Measurements from ENCODE around the gene RAD51C. TPM values are rescaled to one million over a fixed set of nuclear protein-coding genes. Genes with fewer than 3 reads are reported as not detected.

RAD51C gene
- total and polyA plus RNA-seq, 10 of the 15 experiments (the other 5 are each of a cell fraction or from before 2014, with no cell fraction given), result 59.6 to 267 (median 106) TPM

DNA sequence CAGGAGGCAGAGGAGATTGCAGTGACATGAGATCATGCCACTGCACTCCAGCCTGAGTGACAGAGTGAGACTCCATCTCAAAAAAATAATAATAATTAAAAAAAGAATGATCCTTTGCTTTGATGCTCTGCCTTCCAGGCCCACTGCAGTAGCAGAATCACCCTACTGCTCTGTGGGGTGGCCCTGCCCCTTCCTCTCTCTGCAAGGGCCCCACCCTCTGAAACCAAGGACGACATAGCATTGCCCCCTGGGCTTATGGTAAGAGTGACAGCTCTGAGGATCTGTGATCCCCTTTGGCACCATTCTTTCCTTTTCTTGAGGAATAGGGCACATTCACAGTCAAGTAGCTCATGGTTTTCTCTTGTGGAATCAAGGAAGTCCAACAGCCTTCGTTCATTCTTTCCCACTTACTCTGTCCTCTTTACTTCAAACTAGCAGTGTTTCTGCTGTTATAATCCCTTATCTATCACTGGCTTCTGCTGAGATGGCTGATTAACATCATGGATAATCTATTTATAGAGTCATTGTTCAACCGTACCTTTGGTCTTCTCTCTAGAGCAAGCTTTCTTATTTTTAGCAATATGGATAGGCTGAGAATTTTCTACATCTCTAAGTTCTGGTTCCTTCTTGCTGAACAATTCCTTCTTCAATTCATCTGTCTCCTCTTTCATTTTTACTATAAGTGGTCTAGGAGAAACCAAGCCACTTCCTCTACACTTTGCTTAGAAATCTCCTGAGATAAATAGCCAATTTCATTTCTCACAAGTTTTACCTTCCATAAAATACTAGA lies 14.1 kb downstream of the RAD51C start:
- ChIA-PET CTCF (interaction anchor here (0.7 to 2.5 kb wide), 6 partner anchors 11 to 298 kb away, joined by 3 to 22 read pairs (median 4); no protein-coding TSS in a partner anchor), SMC1A (ENCODE audit: uncharacterized antibody, unreplicated experiment) (interaction anchor here (0.8 to 2.2 kb wide), 12 partner anchors 14 to 299 kb away, joined by 3 to 19 read pairs (median 4); partner anchors contain the start of gene RAD51C), POLR2A (interaction anchor here (0.5 to 1.8 kb wide), 9 partner anchors 9 to 299 kb away, joined by 3 to 11 read pairs (median 3); no protein-coding TSS in a partner anchor), RAD21 (ENCODE audit: unreplicated experiment) (interaction anchor here (0.8 to 1.9 kb wide), 4 partner anchors 9 to 298 kb away, joined by 3 to 8 read pairs (median 5); no protein-coding TSS in a partner anchor)
- in situ Hi-C loops (cut with MboI), result no loop called here
- Histone ChIP-seq H3K4me2 (ENCODE audit: control insufficient read depth, insufficient read depth) (peak overlapping the region; percentile 56), H3K27ac (ENCODE audit: control insufficient read depth, insufficient read depth) (peak overlapping the region; percentile 69), H3K4me3 (0 out of 2 replicates have a peak overlapping the region, but pooled peaks have one; percentile 19), H3K9ac (ENCODE audit: control insufficient read depth, insufficient read depth, low read length) (no peak overlapping the region; the same call in 1 of the 2 replicates), H2AFZ (ENCODE audit: control insufficient read depth, low read depth, low read length) (no peak overlapping the region; the same call in 1 of the 2 replicates), H3K9me3 (replicated peaks; ENCODE audit: control insufficient read depth, insufficient read depth, low read length) (no peaks in the 10 kb centered on the region), H3K36me3 (ENCODE audit: control insufficient read depth in 2 of 2, insufficient read depth in 2 of 2, low read length in 1 of 2) (peaks cover 0 to 8% of the 10 kb centered on the region in 2 experiments; a peak in 3 of 4 replicates), H3K79me2 (ENCODE audit: control insufficient read depth, insufficient read depth, low read length) (no peaks in the 10 kb centered on the region), H3K27me3 (replicated peaks in 1 of 2; ENCODE audit: control insufficient read depth in 2 of 2, insufficient read depth in 2 of 2, low read length in 1 of 2) (no peaks in the 10 kb centered on the region), H3K4me1 (ENCODE audit: control insufficient read depth, insufficient read depth, low read length) (peaks cover 39% of the 10 kb centered on the region), H4K20me1 (ENCODE audit: control insufficient read depth, insufficient read depth) (no peaks in the 10 kb centered on the region)
- intact Hi-C loops (cut with micrococcal nuclease; ENCODE audit: unreplicated experiment), result loop anchor here (5.0 kb wide), 2 partner anchors 44 to 119 kb away; no protein-coding TSS in a partner anchor
- WGBS (ENCODE audit: insufficient coverage, insufficient replicate concordance, low lambda C conversion rate, missing lambda C conversion rate), result 35% methylated on average over 3 of the region's 3 CpGs
- peak; percentile 89 for FAIRE-seq
- no TSS peak for BruUV-seq (replicated peaks)
- peak; percentile 49 for ATAC-seq
- peak; percentile 41 for DNase-seq (ENCODE audit: low read depth, low spot score)
- TF ChIP-seq SMAD5 (IDR thresholded peaks at IDR 0.05; ENCODE audit: low read depth), result no peak
- TF ChIP-seq MEF2B (IDR thresholded peaks at IDR 0.05; ENCODE audit: partially characterized antibody, poor library complexity, severe bottlenecking), result peak; percentile 70
- no peak for TF ChIP-seq POU2F2 (IDR thresholded peaks at IDR 0.05; ENCODE audit: borderline replicate concordance, low read depth, low read length)
- TF ChIP-seq KLF5 (IDR thresholded peaks at IDR 0.05; ENCODE audit: partially characterized antibody), result no peak
- no peak for TF ChIP-seq ZNF274 (IDR thresholded peaks at IDR 0.05; ENCODE audit: insufficient read depth, insufficient read length)
- TF ChIP-seq YY1 (IDR thresholded peaks at IDR 0.05; ENCODE audit: low read depth, low read length), result no peak
- TF ChIP-seq PAX8 (IDR thresholded peaks at IDR 0.05), result no peak
- no peak for TF ChIP-seq CBX5 (IDR thresholded peaks at IDR 0.05; ENCODE audit: low read depth)
- TF ChIP-seq, protein P1, sequence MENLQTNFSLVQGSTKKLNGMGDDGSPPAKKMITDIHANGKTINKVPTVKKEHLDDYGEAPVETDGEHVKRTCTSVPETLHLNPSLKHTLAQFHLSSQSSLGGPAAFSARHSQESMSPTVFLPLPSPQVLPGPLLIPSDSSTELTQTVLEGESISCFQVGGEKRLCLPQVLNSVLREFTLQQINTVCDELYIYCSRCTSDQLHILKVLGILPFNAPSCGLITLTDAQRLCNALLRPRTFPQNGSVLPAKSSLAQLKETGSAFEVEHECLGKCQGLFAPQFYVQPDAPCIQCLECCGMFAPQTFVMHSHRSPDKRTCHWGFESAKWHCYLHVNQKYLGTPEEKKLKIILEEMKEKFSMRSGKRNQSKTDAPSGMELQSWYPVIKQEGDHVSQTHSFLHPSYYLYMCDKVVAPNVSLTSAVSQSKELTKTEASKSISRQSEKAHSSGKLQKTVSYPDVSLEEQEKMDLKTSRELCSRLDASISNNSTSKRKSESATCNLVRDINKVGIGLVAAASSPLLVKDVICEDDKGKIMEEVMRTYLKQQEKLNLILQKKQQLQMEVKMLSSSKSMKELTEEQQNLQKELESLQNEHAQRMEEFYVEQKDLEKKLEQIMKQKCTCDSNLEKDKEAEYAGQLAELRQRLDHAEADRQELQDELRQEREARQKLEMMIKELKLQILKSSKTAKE (IDR thresholded peaks at IDR 0.05; ENCODE audit: low read depth, poor library complexity, severe bottlenecking), result no peak
- TF ChIP-seq NFYB (IDR thresholded peaks at IDR 0.05; ENCODE audit: insufficient read depth, low read depth, low read length), result no peak
- TF ChIP-seq SRF (IDR thresholded peaks at IDR 0.05; ENCODE audit: low read depth in 2 of 2, low read length in 2 of 2), result no peak
- no peak for TF ChIP-seq SUZ12 (IDR thresholded peaks at IDR 0.05; ENCODE audit: unreplicated experiment)
- no peak for TF ChIP-seq NRF1 (conservative IDR thresholded peaks at IDR 0.05; ENCODE audit: low read depth, low read length)
- no peak for TF ChIP-seq SIN3A (IDR thresholded peaks at IDR 0.05; ENCODE audit: low read depth, low read length)
- no peak for TF ChIP-seq CBX3 (IDR thresholded peaks at IDR 0.05; ENCODE audit: borderline replicate concordance, low read depth)
- TF ChIP-seq RAD51 (IDR thresholded peaks at IDR 0.05), result no peak
- no peak for TF ChIP-seq SP1 (IDR thresholded peaks at IDR 0.05; ENCODE audit: low read depth, low read length)
- TF ChIP-seq BMI1 (IDR thresholded peaks at IDR 0.05; ENCODE audit: borderline replicate concordance), result no peak
- no peak for TF ChIP-seq SREBF2 (IDR thresholded peaks at IDR 0.05; ENCODE audit: low read length)
- TF ChIP-seq BCL11A (IDR thresholded peaks at IDR 0.05; ENCODE audit: low read depth, low read length), result peak; percentile 43; the same call in 1 of the 2 replicates
- TF ChIP-seq ATF2 (IDR thresholded peaks at IDR 0.05; ENCODE audit: low read length), result peak; percentile 67
- 0 out of 2 replicates have a peak, but pooled peaks have one; percentile 21 for TF ChIP-seq RCOR1 (conservative IDR thresholded peaks at IDR 0.05; ENCODE audit: low read depth, low read length)

All from GM12878 (cell line).